BLaER1 treated with 17β-estradiol and CSF1 and Interleukin-3, amounts not matched to agents 10 nM and 100 nM (cell line): Measurements from ENCODE around the gene GCA.
A peak's percentile ranks its signal among the peaks of the same experiment; 100 is the strongest.

Experiments used
- H3K27ac ChIP-seq, 11 experiments: shearing (Covaris generic); formaldehyde crosslinking; 2 replicates each; pipeline ENCODE4 v1.8.1; 2022
- H3K27me3 ChIP-seq, 11 experiments: shearing (Covaris generic); formaldehyde crosslinking; 2 replicates each; pipeline ENCODE4 v1.8.1; 2022
- H3K36me3 ChIP-seq, 11 experiments: shearing (Covaris generic); formaldehyde crosslinking; 2 replicates each; pipeline ENCODE4 v1.8.1; 2022
- H3K4me1 ChIP-seq, 10 experiments: shearing (Covaris generic); formaldehyde crosslinking; 2 replicates each; pipeline ENCODE4 v1.8.1; 2022
- H3K4me2 ChIP-seq, 11 experiments: shearing (Covaris generic); formaldehyde crosslinking; 2 replicates each; pipeline ENCODE4 v1.8.1; 2022
- H3K4me3 ChIP-seq, 10 experiments: shearing (Covaris generic); formaldehyde crosslinking; 2 replicates each; pipeline ENCODE4 v1.8.1; 2022
- H3K9ac ChIP-seq, 11 experiments: shearing (Covaris generic); formaldehyde crosslinking; 2 replicates each; pipeline ENCODE4 v1.8.1; 2022
- H3K9me3 ChIP-seq, 11 experiments: shearing (Covaris generic); formaldehyde crosslinking; replicated peaks in 1 of 11; 2 replicates each; pipeline ENCODE4 v1.8.1; 2022
- H4K20me1 ChIP-seq, 11 experiments: shearing (Covaris generic); formaldehyde crosslinking; 2 replicates each; pipeline ENCODE4 v1.8.1; 2022
- Cebpa-rat ChIP-seq, 11 experiments: shearing (Covaris generic); IDR thresholded peaks; 2 replicates each; pipeline ENCODE4 v1.8.1; 2022

The GCA gene

GRCh38 chr2:162308747-162309503 is 35.0 kb upstream of the GCA start:
- no peak overlapping the region for H3K4me3 ChIP-seq
- H3K4me2 ChIP-seq, result no peak overlapping the region

GRCh38 chr2:162312853-162313252 is 31.1 kb upstream of the GCA start:
- Histone ChIP-seq H3K9ac (no peak overlapping the region), H3K4me1 (peaks cover 17 to 26% (median 22%) of the 10 kb centered on the region in 10 experiments; a peak in 18 of 20 replicates), H3K27me3 (no peaks in the 10 kb centered on the region), H4K20me1 (peaks cover 0 to 25% (median 0%) of the 10 kb centered on the region in 11 experiments; a peak in 3 of 22 replicates), H3K36me3 (peaks cover 0 to 38% (median 9%) of the 10 kb centered on the region in 11 experiments; a peak in 11 of 22 replicates), H3K4me3 (no peak overlapping the region), H3K27ac (no peak overlapping the region), H3K4me2 (no peak overlapping the region), H3K9me3 (no peaks in the 10 kb centered on the region)
- no peak for TF ChIP-seq Cebpa-rat (IDR thresholded peaks at IDR 0.05)

More at GRCh38 chr2:162308747-162309503, 35.0 kb upstream of the GCA start:
- Histone ChIP-seq H3K27ac (no peak overlapping the region), H3K9me3 (no peaks in the 10 kb centered on the region), H3K27me3 (no peaks in the 10 kb centered on the region), H3K4me1 (peaks cover 0 to 11% (median 0%) of the 10 kb centered on the region in 10 experiments; a peak in 5 of 20 replicates), H3K9ac (no peak overlapping the region), H3K36me3 (peaks cover 0 to 52% (median 13%) of the 10 kb centered on the region in 11 experiments; a peak in 11 of 22 replicates), H4K20me1 (peaks cover 0 to 15% (median 0%) of the 10 kb centered on the region in 11 experiments; a peak in 3 of 22 replicates)
- TF ChIP-seq Cebpa-rat (IDR thresholded peaks at IDR 0.05), result no peak

GRCh38 chr2:162315938-162316337 is 28.0 kb upstream of the GCA start:
- H4K20me1 ChIP-seq, result peaks cover 0 to 25% (median 0%) of the 10 kb centered on the region in 11 experiments; a peak in 3 of 22 replicates
- no peak overlapping the region for H3K27ac ChIP-seq
- H3K4me2 ChIP-seq, result peak overlapping the region; percentile 75 to 96 (median 89)
- TF ChIP-seq Cebpa-rat (IDR thresholded peaks at IDR 0.05), result no peak
- no peaks in the 10 kb centered on the region for H3K9me3 ChIP-seq
- no peaks in the 10 kb centered on the region for H3K27me3 ChIP-seq
- H3K36me3 ChIP-seq, result peaks cover 0 to 8% (median 0%) of the 10 kb centered on the region in 11 experiments; a peak in 3 of 22 replicates
- H3K9ac ChIP-seq, result peak overlapping the region in 2 of 11 experiments; percentile 92 to 96; a peak in 4 of 22 replicates
- peak overlapping the region in 3 of 10 experiments; percentile 5 to 97 (median 96); a peak in 4 of 20 replicates for H3K4me3 ChIP-seq
- H3K4me1 ChIP-seq, result peaks cover 21 to 46% (median 33%) of the 10 kb centered on the region in 10 experiments; a peak in 19 of 20 replicates

DNA sequence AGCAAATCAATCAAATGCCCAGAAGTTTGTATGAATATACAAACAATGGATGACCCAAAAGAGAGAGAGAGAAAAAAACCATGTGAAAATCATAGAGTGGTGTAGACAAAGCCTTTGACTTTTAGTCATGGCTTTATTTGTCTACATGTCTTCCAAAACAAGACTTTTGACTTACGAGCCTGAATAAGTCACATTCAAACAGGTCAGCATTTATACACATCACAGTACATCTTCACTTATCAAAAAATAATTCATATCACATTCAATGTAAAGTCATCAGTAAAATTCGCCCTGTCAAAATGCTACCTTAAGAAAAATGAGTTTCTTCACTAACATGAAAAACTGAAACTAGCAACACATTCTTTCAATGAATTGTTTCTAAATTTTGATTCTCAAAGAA is 27.3 kb upstream of the GCA start:
- Histone ChIP-seq H3K36me3 (peaks cover 0 to 8% (median 0%) of the 10 kb centered on the region in 11 experiments; a peak in 2 of 22 replicates), H4K20me1 (peaks cover 0 to 25% (median 0%) of the 10 kb centered on the region in 11 experiments; a peak in 3 of 22 replicates), H3K27me3 (no peaks in the 10 kb centered on the region), H3K9me3 (no peaks in the 10 kb centered on the region), H3K4me1 (peaks cover 21 to 52% (median 33%) of the 10 kb centered on the region in 10 experiments; a peak in 19 of 20 replicates), H3K4me2 (peak overlapping the region; percentile 75 to 96 (median 89)), H3K4me3 (peak overlapping the region; percentile 82 to 99 (median 97); a peak in 16 of 20 replicates), H3K27ac (no peak overlapping the region), H3K9ac (peak overlapping the region in 5 of 11 experiments; percentile 87 to 96 (median 90); a peak in 6 of 22 replicates)
- TF ChIP-seq Cebpa-rat (IDR thresholded peaks at IDR 0.05), result no peak

- Histone ChIP-seq H3K4me3 (peak overlapping the region; percentile 82 to 99 (median 97)), H3K4me2 (peak overlapping the region; percentile 75 to 96 (median 89)), H4K20me1 (peaks cover 0 to 20% (median 0%) of the 10 kb centered on the region in 11 experiments; a peak in 3 of 22 replicates), H3K4me1 (peaks cover 21 to 53% (median 33%) of the 10 kb centered on the region in 10 experiments; a peak in 19 of 20 replicates), H3K9ac (peak overlapping the region; percentile 85 to 96 (median 90)), H3K36me3 (peaks cover 0 to 8% (median 0%) of the 10 kb centered on the region in 11 experiments; a peak in 2 of 22 replicates), H3K9me3 (no peaks in the 10 kb centered on the region), H3K27me3 (no peaks in the 10 kb centered on the region), H3K27ac (peak overlapping the region in 10 of 11 experiments; percentile 86 to 96 (median 90); a peak in 17 of 22 replicates)
- no peak for TF ChIP-seq Cebpa-rat (IDR thresholded peaks at IDR 0.05)
These were observed 26.7 kb upstream of the GCA start for GRCh38 chr2:162317058-162317742.

DNA sequence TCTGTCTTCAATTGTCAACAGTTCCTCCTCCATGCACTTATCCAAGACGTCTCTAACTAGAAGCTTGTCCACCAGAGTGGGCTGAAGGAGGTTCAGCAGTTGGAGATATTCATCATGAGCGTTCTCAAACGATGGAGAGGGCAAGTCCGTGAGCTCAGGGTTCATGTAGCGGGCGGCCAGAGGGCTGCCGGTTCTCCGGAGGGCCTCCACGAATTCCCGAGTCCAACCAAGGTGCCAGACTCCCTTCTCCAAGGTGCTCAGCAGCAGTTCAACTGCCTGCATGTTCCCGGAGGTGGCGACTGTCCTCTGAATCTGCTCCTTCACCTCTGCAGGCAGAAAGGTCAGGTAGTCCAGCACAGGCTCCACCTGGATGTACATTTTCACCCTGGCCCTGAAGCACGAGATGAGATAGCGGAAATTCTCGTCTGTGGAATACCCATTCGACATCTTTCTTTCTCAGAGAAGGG is 26.0 kb upstream of the GCA start:
- Histone ChIP-seq H3K27ac (peak overlapping the region; percentile 78 to 96 (median 89)), H3K4me3 (peak overlapping the region; percentile 82 to 99 (median 97)), H3K4me2 (peak overlapping the region; percentile 75 to 96 (median 89))

GRCh38 chr2:162318328-162319180 is 25.4 kb upstream of the GCA start, which contains the start of gene IFIH1:
TSS of gene IFIH1 (minus strand) at chr2:162318684. CDS start at chr2:162318307, 377 bp downstream.
- no peak for TF ChIP-seq Cebpa-rat (IDR thresholded peaks at IDR 0.05)
- Histone ChIP-seq H3K9ac (peak within 1 kb of the TSS; percentile 85 to 96 (median 90)), H3K4me3 (peak within 1 kb of the TSS; percentile 82 to 99 (median 97)), H3K27ac (peak within 1 kb of the TSS; percentile 78 to 96 (median 89)), H3K27me3 (no peaks in the 10 kb centered on the region), H3K36me3 (peaks cover 0 to 8% (median 0%) of the 10 kb centered on the region in 11 experiments; a peak in 2 of 22 replicates), H3K4me2 (peak within 1 kb of the TSS; percentile 75 to 96 (median 89)), H3K4me1 (peaks cover 21 to 53% (median 33%) of the 10 kb centered on the region in 10 experiments; a peak in 19 of 20 replicates), H3K9me3 (no peaks in the 10 kb centered on the region), H4K20me1 (peaks cover 0 to 12% (median 0%) of the 10 kb centered on the region in 11 experiments; a peak in 1 of 22 replicates)

More for the DNA sequence above, 26.0 kb upstream of the GCA start:
- peak overlapping the region; percentile 85 to 96 (median 90) for H3K9ac ChIP-seq
- H3K4me1 ChIP-seq, result peaks cover 21 to 53% (median 33%) of the 10 kb centered on the region in 10 experiments; a peak in 19 of 20 replicates
- H3K27me3 ChIP-seq, result no peaks in the 10 kb centered on the region
- H3K36me3 ChIP-seq, result peaks cover 0 to 8% (median 0%) of the 10 kb centered on the region in 11 experiments; a peak in 2 of 22 replicates
- no peaks in the 10 kb centered on the region for H3K9me3 ChIP-seq
- no peak for TF ChIP-seq Cebpa-rat (IDR thresholded peaks at IDR 0.05)
- peaks cover 0 to 14% (median 0%) of the 10 kb centered on the region in 11 experiments; a peak in 2 of 22 replicates for H4K20me1 ChIP-seq
